ENCODE measurements around the gene CIB4.

Gene CIB4

DNA sequence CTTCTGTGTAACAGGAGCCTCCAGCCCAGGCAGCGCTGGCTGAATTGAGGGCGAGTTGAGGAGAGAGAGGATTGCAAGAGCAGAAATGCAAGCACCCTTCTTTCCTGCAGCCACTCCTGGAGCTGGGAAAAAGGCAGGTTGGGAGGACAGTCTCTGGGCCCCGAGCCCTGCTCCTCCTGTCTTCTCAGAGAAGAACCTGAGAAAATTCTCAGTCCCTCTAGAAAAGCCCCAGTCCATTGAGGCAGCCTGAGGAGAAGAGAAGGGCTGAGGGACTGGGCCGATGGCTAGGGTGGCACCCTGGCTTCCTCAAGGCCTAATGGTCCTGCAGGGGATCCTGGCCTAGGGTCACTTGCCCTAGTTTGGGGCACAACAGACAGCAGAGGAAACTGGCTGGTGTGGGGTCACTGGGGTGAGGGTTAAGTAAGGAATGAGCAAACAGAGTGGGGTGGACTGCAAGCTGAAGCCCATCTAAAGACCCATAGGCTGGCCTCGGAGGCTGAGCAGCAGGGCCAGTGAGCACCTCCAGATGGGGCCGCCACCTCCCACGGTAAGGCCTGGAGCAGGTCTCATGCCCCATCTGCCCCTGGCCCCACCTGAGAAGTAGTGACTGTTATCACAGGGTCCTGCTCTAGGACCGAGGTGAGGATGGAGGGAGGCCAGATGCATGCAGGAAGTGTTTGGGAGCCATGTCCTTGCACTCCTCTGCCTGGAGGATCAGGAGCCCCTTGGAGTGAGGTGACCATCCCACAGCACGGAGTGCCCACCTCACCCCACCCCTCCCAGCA, 12.4 kb downstream of the CIB4 start:
- Histone ChIP-seq H3K9ac (no peak overlapping the region), H3K27ac (no peak overlapping the region), H3K4me1 (no peaks in the 10 kb centered on the region), H3K4me2 (ENCODE audit: low read length) (no peak overlapping the region), H3K9me3 (ENCODE audit: control insufficient read depth, low read length) (no peaks in the 10 kb centered on the region), H3K27me3 (ENCODE audit: control insufficient read depth, insufficient read depth, low read length) (no peaks in the 10 kb centered on the region), H3K36me3 (ENCODE audit: control insufficient read depth, insufficient read depth, low read length) (no peaks in the 10 kb centered on the region), H2AFZ (no peak overlapping the region), H3K4me3 (ENCODE audit: low read depth, low read length) (no peak overlapping the region), H3K79me2 (no peaks in the 10 kb centered on the region)
- TF ChIP-seq, protein P1, sequence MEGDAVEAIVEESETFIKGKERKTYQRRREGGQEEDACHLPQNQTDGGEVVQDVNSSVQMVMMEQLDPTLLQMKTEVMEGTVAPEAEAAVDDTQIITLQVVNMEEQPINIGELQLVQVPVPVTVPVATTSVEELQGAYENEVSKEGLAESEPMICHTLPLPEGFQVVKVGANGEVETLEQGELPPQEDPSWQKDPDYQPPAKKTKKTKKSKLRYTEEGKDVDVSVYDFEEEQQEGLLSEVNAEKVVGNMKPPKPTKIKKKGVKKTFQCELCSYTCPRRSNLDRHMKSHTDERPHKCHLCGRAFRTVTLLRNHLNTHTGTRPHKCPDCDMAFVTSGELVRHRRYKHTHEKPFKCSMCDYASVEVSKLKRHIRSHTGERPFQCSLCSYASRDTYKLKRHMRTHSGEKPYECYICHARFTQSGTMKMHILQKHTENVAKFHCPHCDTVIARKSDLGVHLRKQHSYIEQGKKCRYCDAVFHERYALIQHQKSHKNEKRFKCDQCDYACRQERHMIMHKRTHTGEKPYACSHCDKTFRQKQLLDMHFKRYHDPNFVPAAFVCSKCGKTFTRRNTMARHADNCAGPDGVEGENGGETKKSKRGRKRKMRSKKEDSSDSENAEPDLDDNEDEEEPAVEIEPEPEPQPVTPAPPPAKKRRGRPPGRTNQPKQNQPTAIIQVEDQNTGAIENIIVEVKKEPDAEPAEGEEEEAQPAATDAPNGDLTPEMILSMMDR (IDR thresholded peaks at IDR 0.05): no peak

- Histone ChIP-seq H3K4me2 (ENCODE audit: low read length) (no peak overlapping the region), H2AFZ (no peak overlapping the region), H3K36me3 (ENCODE audit: control insufficient read depth, insufficient read depth, low read length) (no peaks in the 10 kb centered on the region), H3K27me3 (ENCODE audit: control insufficient read depth, insufficient read depth, low read length) (no peaks in the 10 kb centered on the region), H3K4me3 (ENCODE audit: low read depth, low read length) (no peak overlapping the region), H3K9me3 (ENCODE audit: control insufficient read depth, low read length) (no peaks in the 10 kb centered on the region), H3K4me1 (no peaks in the 10 kb centered on the region), H3K27ac (no peak overlapping the region), H3K9ac (no peak overlapping the region), H3K79me2 (no peaks in the 10 kb centered on the region)
- TF ChIP-seq, protein P1 (IDR thresholded peaks at IDR 0.05): no peak
These were observed 13.6 kb downstream of the CIB4 start for GRCh38 chr2:26627350-26628105.

DNA sequence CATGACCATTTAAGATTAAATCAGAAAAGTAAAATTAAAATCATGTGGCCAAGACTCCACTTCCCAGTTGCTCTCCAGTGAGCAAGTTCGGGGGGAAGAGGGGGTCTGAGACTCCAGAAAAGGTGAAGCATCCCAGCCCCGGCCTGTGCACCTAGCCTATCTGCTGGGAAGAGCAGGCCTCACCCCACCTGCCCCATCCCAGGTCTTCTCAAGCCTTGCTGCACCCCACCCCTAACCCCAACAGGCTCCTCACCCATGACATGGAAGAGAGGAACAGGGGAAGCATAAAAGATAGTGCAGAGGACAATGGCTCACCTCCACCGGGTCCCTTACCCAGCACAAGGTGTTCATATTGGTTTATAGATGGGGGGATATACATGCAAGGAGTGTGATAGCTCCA, 14.6 kb downstream of the CIB4 start:
- H3K4me3 ChIP-seq (ENCODE audit: low read depth, low read length): no peak overlapping the region
- H3K4me1 ChIP-seq: no peaks in the 10 kb centered on the region
- no peak overlapping the region for H3K27ac ChIP-seq
- TF ChIP-seq, protein P1 (IDR thresholded peaks at IDR 0.05): no peak
- H3K9me3 ChIP-seq (ENCODE audit: control insufficient read depth, low read length): no peaks in the 10 kb centered on the region
- no peaks in the 10 kb centered on the region for H3K36me3 ChIP-seq (ENCODE audit: control insufficient read depth, insufficient read depth, low read length)
- H3K27me3 ChIP-seq (ENCODE audit: control insufficient read depth, insufficient read depth, low read length): no peaks in the 10 kb centered on the region
- no peak overlapping the region for H2AFZ ChIP-seq
- H3K9ac ChIP-seq: no peak overlapping the region
- H3K4me2 ChIP-seq (ENCODE audit: low read length): no peak overlapping the region
- no peaks in the 10 kb centered on the region for H3K79me2 ChIP-seq

DNA sequence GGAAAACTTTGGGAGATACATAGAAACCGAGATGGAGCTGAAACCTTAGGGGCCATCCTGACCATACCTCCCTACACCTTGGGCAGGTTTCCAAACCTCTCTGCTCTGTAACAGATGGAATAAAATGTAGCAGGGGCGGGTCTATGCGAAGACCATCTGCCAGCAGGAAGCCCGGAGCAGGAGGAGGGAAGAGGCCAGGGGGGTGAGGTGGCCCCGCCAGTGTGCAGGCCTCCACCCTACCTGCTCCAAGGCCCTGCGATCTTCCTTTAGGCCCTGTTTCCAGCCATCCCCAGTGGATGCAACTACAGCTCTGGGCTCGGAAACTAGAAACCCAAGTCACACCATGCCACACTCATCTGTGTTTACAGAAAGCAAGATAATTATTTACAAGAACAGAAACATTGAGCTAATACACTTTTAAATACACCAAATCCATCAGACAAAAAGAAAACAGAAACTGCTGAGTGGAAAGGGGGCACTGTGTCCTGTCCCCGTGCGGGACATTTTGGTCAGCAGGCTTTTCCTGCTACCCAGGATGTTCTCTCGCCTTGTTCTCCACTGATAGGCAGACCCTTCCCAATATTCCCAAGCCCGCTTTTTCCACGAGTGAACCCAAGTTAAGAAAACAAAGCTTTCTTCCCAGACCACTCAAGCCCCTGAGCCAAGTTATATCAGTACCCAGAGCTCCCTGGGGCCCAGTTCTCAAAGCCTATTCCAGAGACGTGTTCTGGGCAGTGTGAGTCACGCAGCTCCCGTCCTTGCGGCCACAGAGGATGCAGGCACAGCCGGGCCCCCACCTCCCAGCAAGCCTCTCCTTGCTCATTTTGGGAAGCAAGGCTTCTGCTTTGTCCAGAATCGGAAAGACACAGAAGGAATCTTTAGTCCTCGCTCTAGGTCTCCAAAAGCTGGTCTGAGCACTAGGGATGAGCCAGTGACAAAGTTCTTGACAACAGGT, 17.3 kb downstream of the CIB4 start:
- Histone ChIP-seq H3K4me1 (no peaks in the 10 kb centered on the region), H3K9me3 (ENCODE audit: control insufficient read depth, low read length) (no peaks in the 10 kb centered on the region), H3K27ac (no peak overlapping the region), H3K9ac (no peak overlapping the region), H3K4me2 (ENCODE audit: low read length) (no peak overlapping the region), H3K4me3 (ENCODE audit: low read depth, low read length) (no peak overlapping the region), H3K79me2 (no peaks in the 10 kb centered on the region), H3K27me3 (ENCODE audit: control insufficient read depth, insufficient read depth, low read length) (peaks cover 4% of the 10 kb centered on the region), H2AFZ (no peak overlapping the region), H3K36me3 (ENCODE audit: control insufficient read depth, insufficient read depth, low read length) (no peaks in the 10 kb centered on the region)
- TF ChIP-seq, protein P1 (IDR thresholded peaks at IDR 0.05): no peak

Data from parathyroid adenoma (tissue), 2 donors.